H1 (cell line): Measurements from ENCODE around the gene CAPN9.

ENCODE experiments used
- EP300 ChIP-seq, 2 experiments: IDR thresholded peaks; 1 replicate in 1 of 2; 2 replicates in 1 of 2; pipeline ENCODE4 v1.6.1; 2011 to 2012; ENCODE audit warnings: low read depth in 2 of 2, low read length in 2 of 2, mild to moderate bottlenecking in 2 of 2, borderline replicate concordance in 1 of 2, inconsistent platforms in 1 of 2, moderate library complexity in 1 of 2
- HDAC6 ChIP-seq: IDR thresholded peaks from one replicate; pipeline ENCODE4 v1.7.1; 2012; ENCODE audit warnings: low read depth, mild to moderate bottlenecking, inconsistent platforms, low read length, moderate library complexity
- MAFK ChIP-seq: IDR thresholded peaks from 2 replicates; pipeline ENCODE4 v1.6.1; 2012; ENCODE audit warnings: low read depth, mild to moderate bottlenecking, improper control_type of control experiment, low read length
- SIX5 ChIP-seq: IDR thresholded peaks from 2 replicates; pipeline ENCODE4 v1.6.1; 2011; ENCODE audit warnings: mild to moderate bottlenecking, low read depth, low read length
- TF ChIP-seq, protein P1 (sequence below), 3 experiments: IDR thresholded peaks; 1 replicate in 2 of 3; 2 replicates in 1 of 3; pipeline versions ENCODE4 v1.5.1 to v1.6.1; 2011; ENCODE audit warnings: low read length in 3 of 3, mild to moderate bottlenecking in 3 of 3, inconsistent platforms in 2 of 3, low read depth in 1 of 3, moderate library complexity in 1 of 3; ENCODE audit not compliant: insufficient read depth in 1 of 3; ENCODE audit errors: control extremely low read depth in 1 of 3

DNA sequence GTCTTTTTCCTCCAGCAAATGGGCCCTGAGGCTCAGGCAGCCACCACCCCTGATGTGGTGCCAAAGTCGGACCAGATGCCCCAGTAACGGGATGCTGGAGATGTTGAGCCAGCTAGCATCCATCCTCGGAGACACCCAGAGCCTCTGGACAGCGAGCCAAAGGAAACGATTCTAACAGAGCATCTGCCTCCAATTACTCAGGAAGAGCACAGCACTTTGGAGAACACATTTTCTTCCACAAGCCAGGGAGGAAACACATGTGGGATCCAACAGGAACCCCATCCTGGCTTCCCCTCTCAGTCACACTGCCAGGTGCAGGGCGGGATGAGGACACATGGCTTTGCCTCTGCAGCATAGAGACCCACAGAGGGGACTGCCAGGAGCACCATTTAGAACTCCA is 76.2 kb downstream of the CAPN9 start:
- TF ChIP-seq, protein P1, sequence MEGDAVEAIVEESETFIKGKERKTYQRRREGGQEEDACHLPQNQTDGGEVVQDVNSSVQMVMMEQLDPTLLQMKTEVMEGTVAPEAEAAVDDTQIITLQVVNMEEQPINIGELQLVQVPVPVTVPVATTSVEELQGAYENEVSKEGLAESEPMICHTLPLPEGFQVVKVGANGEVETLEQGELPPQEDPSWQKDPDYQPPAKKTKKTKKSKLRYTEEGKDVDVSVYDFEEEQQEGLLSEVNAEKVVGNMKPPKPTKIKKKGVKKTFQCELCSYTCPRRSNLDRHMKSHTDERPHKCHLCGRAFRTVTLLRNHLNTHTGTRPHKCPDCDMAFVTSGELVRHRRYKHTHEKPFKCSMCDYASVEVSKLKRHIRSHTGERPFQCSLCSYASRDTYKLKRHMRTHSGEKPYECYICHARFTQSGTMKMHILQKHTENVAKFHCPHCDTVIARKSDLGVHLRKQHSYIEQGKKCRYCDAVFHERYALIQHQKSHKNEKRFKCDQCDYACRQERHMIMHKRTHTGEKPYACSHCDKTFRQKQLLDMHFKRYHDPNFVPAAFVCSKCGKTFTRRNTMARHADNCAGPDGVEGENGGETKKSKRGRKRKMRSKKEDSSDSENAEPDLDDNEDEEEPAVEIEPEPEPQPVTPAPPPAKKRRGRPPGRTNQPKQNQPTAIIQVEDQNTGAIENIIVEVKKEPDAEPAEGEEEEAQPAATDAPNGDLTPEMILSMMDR (IDR thresholded peaks at IDR 0.05; ENCODE audit: control extremely low read depth in 1 of 3, insufficient read depth in 1 of 3, low read depth in 1 of 3, low read length in 3 of 3): no peak
- TF ChIP-seq EP300 (IDR thresholded peaks at IDR 0.05; ENCODE audit: borderline replicate concordance in 1 of 2, low read depth in 2 of 2, low read length in 2 of 2) (no peak), MAFK (no peak), HDAC6 (no peak), SIX5 (no peak)
